ENCODE measurements around the gene PAQR7.

PAQR7 gene

DNA sequence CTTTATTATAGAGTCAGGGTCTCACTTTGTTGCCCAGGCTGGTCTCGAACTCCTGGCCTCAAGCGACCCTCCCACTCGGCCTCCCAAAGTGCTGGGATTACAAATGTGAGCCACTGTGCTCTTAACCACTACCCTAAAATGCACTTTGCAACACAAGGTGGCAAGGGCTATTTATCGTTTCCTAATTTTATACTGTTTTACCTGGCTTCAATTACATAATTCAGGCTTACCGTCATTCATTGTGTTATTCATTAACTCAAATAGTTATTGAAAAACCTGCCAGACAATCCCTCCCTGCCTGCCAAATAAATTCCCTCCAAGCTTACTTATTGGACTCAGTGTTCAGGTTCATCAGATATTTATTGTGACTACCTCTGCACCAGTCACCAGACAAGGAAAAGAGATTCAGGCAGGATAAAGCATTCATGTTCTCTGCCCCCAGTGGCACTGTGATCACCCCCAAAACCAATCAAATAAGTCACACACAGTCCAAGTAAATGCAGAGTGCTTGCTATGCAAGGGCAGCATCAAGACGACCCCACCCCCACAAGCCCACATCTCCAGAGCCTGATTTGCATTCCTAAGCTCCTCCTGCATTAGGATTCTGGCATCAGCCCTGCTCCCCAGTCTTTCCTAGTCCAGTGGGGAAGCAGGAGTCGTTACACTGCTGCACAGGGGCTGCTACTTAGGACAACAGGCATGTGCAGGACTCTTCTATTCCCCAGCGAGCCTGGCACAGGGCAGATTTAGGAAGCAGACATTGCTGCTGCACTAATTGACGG lies 8.1 kb downstream of the PAQR7 start:
- no peak for TF ChIP-seq CTCF (IDR thresholded peaks at IDR 0.05; ENCODE audit: low read depth, low read length)
- H3K4me3 ChIP-seq (ENCODE audit: low read depth, low read length): no peak overlapping the region

DNA sequence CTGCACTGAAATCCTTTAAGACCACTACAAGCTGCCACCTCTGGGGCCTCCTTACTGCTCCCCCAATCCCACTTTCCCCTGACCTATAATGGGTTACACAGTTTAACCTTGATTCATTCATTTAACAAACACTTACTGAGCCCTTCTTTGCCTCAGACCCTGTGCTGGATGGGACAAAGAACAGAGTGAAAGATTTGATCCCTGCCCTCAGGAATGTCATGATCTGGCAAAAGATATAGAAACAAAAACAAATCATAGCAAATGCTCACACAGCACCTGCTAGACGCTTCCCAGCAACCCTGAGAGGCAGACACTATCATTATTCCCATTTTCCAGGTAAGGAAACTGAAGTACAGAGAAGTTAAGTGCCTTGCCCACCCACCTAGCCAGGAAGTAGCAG lies 9.2 kb downstream of the PAQR7 start:
- no peak for TF ChIP-seq CTCF (IDR thresholded peaks at IDR 0.05; ENCODE audit: low read depth, low read length)
- H3K4me3 ChIP-seq (ENCODE audit: low read depth, low read length): no peak overlapping the region

- H3K4me3 ChIP-seq (ENCODE audit: low read depth, low read length): no peak overlapping the region
- no peak for TF ChIP-seq CTCF (IDR thresholded peaks at IDR 0.05; ENCODE audit: low read depth, low read length)
Observed at GRCh38 chr1:25864434-25864833, 11.1 kb downstream of the PAQR7 start.

GRCh38 chr1:25863486-25864262 lies 11.8 kb downstream of the PAQR7 start:
- H3K4me3 ChIP-seq (ENCODE audit: low read depth, low read length): no peak overlapping the region
- TF ChIP-seq CTCF (IDR thresholded peaks at IDR 0.05; ENCODE audit: low read depth, low read length): no peak

GRCh38 chr1:25862785-25863485 lies 12.6 kb downstream of the PAQR7 start:
- no peak for TF ChIP-seq CTCF (IDR thresholded peaks at IDR 0.05; ENCODE audit: low read depth, low read length)
- no peak overlapping the region for H3K4me3 ChIP-seq (ENCODE audit: low read depth, low read length)

DNA sequence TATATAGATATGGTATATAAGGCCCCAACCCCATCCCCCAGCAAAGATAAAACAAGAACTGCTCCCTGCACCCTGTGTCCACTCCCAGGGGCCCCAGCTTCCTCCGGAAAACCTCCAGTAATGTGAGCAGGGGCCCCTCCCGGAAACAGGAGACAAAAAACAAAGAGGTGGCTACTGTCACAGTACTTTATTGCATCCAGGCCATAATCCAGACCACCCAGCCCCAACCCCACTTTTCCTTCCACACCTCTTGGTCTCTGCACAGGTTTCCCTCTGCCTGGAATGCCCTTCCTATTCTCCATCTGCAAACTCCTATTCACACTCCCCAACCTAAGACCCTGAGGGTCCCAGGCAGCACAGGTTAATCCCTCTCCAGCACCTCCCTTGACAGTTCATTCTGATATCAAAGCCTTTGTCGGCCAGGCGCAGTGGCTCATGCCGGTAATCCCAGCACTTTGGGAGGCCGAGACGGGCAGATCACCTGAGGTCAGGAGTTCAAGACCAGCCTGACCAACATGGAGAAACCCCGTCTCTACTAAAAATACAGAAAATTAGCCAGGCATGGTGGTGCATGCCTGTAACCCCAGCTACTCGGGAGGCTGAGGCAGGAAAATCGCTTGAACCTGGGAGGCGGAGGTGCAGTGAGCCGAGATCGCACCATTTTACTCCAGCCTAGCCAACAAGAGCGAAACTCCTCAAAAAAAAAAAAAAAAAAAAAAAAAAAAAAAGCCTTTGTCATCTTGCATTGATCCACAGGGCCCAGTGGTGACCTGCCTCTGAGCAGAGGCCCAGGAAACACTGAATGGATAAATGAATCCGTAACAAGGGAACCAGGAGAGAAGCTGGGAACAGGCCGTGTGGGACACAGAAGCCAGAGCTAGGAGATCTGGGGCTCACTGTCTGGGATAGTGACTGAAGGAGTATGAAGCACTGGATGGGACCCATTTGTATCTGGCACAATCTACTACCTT lies 13.9 kb downstream of the PAQR7 start:
- H3K4me3 ChIP-seq (ENCODE audit: low read depth, low read length): no peak overlapping the region
- TF ChIP-seq CTCF (IDR thresholded peaks at IDR 0.05; ENCODE audit: low read depth, low read length): no peak

All from WI38 (cell line).